GM19324 (cell line): ENCODE data around the gene DNAJB1.
"Not testable (repeated sequence)": the region's sequence is repeated elsewhere in the genome, so short reads cannot be mapped to it uniquely, and the experiment has no call there.

Experiments used
- ATAC-seq: cut with Tn5 transposase; IDR thresholded peaks from one replicate; pipeline ENCODE4 v1.9.1; 2021; ENCODE audit warnings: mild to moderate bottlenecking, moderate library complexity; ENCODE audit not compliant: unreplicated experiment, low FRiP score

The DNAJB1 gene

GRCh38 chr19:14517840-14518505 is at the start of gene DNAJB1:
TSS of gene DNAJB1 (minus strand) at chr19:14518397. CDS start at chr19:14518349, 48 bp downstream.
- ATAC-seq = peak; percentile 78

GRCh38 chr19:14567079-14567478 is 48.9 kb upstream of the DNAJB1 start:
- ATAC-seq = no peak

- ATAC-seq = no peak
Measured at GRCh38 chr19:14566712-14567077, 48.5 kb upstream of the DNAJB1 start.

- ATAC-seq = no peak
Measured at GRCh38 chr19:14565765-14566711, 47.8 kb upstream of the DNAJB1 start.

- ATAC-seq = no peak
Measured at GRCh38 chr19:14565298-14565679, 47.1 kb upstream of the DNAJB1 start.

- ATAC-seq = not testable (repeated sequence)
Measured at GRCh38 chr19:14564652-14565297, 46.6 kb upstream of the DNAJB1 start.

- no peak for ATAC-seq
Measured at GRCh38 chr19:14563989-14564651, 45.9 kb upstream of the DNAJB1 start.

- ATAC-seq = no peak
Measured at GRCh38 chr19:14563590-14563926, 45.4 kb upstream of the DNAJB1 start.

- no peak for ATAC-seq
Measured at GRCh38 chr19:14562660-14563589, 44.7 kb upstream of the DNAJB1 start.

- no peak for ATAC-seq
Measured at GRCh38 chr19:14561847-14562351, 43.7 kb upstream of the DNAJB1 start.

GRCh38 chr19:14561249-14561648 is 43.1 kb upstream of the DNAJB1 start:
- ATAC-seq = no peak

GRCh38 chr19:14560776-14561108 is 42.5 kb upstream of the DNAJB1 start:
- no peak for ATAC-seq

GRCh38 chr19:14559916-14560775 is 41.9 kb upstream of the DNAJB1 start:
- no peak for ATAC-seq

GRCh38 chr19:14558370-14559066 is 40.3 kb upstream of the DNAJB1 start:
- ATAC-seq = no peak

GRCh38 chr19:14556662-14557188 is 38.5 kb upstream of the DNAJB1 start:
- ATAC-seq = no peak

GRCh38 chr19:14555918-14556661 is 37.9 kb upstream of the DNAJB1 start:
- no peak for ATAC-seq

- ATAC-seq = no peak
Measured at GRCh38 chr19:14554382-14554812, 36.2 kb upstream of the DNAJB1 start.
